Left kidney (tissue), 2 donors: ENCODE data around the gene RAB34. TPM values are rescaled to one million over a fixed set of nuclear protein-coding genes. Genes with fewer than 3 reads are reported as not detected.
"Not testable (repeated sequence)": the region's sequence is repeated elsewhere in the genome, so short reads cannot be mapped to it uniquely, and the experiment has no call there.

ENCODE experiments used
- DNase-seq: peaks from one replicate; pipeline ENCODE4 v3.0.0-alpha.2; 2013
- polyA plus RNA-seq: library from polyadenylated mRNA; unstranded; fragments of 120-200 nt; gene quantifications from one replicate; pipeline ENCODE4 v1.2.1, GENCODE V29; 2013; ENCODE audit not compliant: insufficient read length

Gene RAB34
- polyA plus RNA-seq, 1 donor = 181 TPM

DNA sequence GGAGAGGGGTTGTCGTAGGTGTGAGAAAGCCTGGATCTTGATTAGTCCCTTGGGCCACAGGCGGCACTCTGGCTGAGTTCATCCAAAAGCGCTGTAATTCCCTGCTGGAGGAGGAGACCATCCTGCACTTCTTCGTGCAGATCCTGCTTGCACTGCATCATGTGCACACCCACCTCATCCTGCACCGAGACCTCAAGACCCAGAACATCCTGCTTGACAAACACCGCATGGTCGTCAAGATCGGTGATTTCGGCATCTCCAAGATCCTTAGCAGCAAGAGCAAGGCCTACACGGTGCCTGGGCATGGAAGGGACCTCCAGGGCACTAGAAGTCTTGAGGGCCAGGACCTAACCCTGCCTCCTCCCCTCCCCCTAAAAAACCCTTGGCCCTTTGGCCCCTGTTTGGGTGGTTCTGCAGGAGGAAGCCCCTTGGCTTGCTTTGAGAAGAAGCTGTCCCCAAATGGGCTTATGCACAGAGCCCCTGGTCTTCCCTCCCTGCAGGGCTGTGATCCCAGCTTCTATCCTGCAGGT lies 17.1 kb upstream of the RAB34 start:
- DNase-seq = no peak

DNA sequence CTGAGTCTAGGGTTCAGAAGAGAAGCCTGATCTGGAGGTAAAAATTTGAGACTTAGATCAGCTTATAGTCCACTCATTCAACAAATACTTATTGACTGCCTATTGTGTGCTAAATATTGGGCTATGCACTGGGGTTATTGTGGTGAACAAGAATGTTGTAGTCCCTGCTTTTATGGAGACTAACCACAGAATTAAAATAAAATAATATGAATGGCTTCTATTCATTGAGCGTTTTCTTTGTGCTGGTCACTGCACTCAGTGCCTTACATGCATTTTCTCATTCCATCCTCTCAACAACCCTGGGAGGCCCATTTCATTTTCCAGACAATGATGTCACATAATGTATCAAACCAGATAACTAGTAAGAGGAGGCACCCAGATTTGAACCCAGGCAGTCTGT lies 15.7 kb upstream of the RAB34 start:
- DNase-seq = no peak

DNA sequence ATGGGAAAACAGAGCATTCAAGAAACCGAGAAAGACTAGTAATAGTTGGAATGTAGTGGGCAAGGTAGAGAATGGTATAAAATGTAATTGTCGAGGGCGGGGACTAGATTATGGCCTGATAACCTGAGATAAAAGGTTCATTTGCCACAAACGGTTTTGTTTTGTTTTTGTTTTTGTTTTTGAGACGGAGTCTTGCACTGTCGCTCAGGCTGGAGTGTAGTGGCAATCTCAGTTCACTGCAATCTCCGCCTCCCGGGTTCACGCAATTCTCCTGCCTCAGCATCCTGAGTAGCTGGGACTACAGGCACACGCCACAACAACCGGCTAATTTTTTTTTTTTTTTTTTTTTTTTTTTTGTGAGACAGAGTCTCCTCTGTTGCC lies 12.3 kb upstream of the RAB34 start:
- no peak for DNase-seq

DNA sequence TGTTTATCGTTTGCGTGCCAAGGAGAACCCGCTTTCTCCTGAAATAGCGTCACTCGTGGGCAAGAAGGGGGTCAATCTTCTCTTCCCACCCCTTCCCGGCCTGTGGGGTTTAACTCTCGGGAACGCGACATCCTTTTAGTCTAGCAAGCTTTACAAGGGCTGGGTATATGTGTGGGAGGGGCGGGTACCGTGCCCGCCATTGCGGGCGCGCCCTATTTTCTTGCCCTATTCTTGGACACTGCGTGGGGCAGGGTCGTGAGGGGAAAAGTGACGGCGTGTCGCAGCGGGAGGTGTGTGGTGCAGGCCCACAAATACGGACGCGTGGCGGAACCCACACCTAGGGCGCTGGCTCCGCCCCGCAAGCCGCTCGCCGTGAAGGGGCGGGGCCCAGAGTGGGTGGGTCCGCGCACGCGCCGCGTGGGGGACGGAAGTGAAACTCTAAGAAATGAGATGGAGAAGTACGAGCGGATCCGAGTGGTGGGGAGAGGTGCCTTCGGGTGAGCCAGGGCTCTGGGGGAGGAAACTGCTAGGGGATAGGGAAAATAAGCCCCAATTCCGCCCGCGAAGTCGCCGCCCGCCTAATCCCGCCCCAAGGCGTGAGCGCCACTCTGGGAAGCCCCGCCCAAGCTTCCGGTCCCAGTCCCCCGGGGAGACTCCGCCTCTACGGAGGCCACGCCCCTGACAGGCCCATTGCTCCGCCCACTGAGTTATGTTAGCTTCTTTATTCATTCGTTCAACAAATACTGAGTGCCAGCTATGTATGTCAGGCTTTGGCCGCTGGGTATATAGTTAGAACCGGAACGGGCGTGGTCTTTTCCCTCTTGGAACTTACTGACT lies 10.9 kb upstream of the RAB34 start, which contains the start of gene NEK8:
TSS of gene NEK8 (plus strand) at position 425 of the 837 bp plus-strand sequence. CDS start at position 451, 26 bp downstream.
- peak; percentile 94 for DNase-seq

DNA sequence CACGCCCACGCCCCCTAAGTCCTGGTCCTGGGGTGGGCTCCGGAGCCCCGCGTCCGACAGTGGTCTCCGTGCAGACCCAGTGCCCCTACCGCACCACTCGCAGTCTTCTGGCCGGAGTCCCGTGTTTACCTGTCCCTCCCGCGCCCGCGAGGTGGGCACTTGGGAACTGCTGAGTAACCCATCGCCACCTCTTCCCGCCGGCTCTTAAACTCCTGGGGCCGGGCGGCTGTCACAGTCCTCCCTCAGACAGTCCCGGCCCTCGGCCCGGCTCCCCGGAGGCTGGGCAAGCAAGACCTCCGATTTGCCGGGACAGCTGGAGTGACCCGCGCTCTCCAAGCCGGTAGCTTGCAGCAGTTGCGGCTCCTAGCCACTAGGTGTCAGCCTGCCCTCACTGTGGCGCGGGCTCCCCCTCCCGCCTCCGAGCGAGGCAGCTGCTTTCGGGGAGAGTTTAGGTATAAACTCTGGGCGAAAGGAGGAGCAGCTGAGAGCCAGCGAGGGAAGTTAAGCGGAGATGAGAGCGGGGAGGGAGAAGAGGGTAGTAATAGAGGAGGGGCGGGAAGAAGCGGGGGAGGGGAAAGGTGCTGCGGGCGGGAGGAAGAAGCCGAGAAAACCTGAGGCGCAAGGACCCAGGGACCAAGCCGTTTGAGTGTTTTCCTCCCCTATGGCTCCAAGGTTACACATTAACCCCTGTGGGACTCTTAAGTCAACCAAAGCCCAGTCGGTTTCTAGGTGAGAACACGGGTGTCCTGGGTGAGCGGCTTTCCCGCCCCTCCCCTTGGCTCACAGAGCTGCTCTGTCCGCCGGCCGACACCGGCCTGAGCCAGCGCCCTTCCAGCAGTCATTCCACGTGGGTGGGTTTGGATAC lies 9.2 kb upstream of the RAB34 start:
- peak; percentile 96 for DNase-seq

DNA sequence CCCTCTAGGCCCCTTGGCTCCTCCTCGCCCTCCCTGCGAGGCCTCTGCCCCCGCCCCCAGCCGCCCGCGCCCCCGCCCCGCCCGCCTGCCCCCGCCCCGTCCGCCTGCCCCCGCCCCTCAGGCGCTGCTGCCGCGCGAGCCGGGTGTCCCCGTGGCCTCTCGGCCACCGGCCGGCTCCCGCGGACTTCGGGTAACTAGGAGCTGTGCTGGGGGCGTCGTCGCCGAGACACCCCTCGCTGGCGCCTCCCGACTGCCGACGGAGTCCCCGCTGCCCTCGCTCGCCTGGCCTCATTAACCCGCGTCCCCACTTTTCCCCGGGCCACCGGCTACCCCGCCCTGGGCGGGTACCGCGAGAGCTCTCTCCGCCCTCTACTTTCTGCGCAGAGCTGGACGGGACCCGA lies 8.6 kb upstream of the RAB34 start, which contains the start of gene TLCD1:
TSS of gene TLCD1 (minus strand) at position 8 of the 401 bp plus-strand sequence. CDS start 136 bp downstream, outside the sequence.
- DNase-seq = peak; percentile 57

DNA sequence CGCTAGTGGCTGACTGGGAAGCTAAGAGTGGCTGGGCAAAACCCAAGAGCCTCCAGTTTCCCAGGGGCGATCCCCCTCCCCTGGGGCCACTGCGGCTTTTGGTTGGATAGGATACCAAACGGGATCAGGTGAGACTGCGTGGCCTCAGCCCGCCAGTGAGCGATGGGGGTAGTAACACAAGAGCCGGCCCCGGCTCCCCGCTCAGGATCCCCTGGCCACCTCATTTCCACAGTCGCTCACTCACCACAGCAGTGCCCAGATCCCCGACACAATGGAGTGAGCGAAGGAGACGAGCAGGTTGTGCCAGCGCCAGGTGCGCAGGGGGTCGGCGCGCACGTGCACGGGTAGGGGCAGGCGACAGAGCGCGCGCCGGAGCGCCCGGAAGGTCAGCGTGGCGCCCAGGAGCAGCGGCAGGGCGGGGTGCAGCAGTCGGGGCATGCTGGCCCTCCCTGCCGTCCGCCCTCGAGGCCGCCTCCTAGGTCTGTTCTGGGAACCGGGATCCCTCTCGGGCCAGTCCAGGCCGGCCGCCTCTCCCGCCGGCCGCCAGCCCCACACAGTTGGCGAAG lies 8.1 kb upstream of the RAB34 start:
- peak; percentile 54 for DNase-seq

DNA sequence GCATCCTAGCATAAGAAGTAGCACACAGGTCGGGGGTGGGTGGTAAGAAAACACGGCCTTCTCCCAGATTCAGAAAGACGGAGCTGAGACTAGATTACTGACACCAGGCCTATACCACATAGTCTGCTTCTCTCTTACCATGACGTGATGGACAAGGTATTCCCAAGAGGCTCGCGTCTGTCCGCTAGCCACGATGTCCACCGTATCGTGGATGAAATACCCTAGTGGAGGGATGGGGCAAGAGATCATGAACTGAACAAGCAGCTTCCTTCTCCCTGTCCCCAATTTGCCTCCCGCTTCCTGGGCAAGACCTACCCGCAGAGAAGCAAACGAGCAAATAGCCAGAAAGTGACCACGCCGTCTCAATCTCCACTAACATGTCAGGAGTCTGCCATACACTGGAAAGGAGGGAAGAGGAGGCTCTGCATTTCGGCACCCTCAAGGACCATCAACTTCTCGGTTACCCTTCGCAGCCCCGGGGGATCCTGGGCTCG lies 7.5 kb upstream of the RAB34 start:
- no peak for DNase-seq

DNA sequence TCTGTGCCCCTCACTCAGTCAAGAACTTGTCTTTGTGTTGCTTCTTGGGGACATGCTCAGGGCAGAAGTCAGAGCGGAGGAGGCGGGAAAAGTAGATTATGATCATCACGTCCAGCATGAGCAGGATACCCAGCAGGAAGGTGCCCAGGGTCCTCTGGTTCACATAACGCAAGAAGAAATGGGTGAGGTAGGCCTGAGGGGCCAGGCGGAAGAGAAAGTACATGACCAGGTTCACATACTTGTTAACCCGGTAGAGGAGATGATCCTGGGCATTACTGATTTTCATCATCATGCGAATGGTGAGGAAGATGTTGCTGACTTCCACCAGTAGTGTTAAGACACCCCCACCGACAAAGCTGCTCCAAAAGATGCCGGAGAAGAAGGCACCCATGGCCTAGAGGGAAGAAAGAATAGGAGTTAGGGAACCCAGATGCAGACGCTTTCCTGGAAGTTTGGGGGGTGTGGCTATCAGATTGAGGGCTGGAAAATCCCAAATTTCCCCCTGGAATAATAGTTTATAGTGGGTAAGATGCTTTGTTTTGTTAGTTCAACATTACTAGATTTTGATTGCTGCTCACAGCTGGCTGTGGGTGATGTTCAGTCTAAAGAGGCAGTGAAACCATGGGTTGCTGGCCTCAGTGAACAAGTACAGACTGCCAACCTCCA lies 7.0 kb upstream of the RAB34 start:
- no peak for DNase-seq

DNA sequence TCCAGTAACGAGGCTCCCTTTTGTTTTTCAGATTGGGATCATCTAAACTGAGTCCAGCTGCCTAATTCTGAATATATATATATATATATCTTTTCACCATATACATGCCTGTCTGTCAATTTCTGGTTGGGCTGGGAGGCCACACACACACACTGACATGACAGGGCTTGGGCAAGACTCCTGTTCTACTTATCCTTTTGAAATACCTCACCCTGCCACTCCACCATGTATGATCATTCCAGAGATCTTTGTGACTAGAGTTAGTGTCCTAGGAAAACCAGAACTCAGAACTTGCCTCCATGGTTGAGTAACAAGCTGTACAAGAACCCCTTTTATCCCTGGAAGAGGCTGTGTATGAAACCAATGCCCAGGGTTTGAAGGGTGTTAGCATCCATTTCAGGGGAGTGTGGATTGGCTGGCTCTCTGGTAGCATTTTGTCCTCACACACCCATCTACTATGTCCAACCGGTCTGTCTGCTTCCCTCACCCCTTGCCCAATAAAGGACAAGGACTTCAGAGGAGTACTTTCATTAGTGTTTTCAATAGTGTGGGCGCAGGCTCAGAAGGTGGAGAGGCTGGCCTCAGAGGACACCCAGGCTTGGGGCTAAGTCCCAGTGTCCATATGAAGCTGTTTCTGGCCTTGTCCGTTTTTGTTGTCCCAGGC lies 6.3 kb upstream of the RAB34 start:
- not testable (repeated sequence) for DNase-seq

DNA sequence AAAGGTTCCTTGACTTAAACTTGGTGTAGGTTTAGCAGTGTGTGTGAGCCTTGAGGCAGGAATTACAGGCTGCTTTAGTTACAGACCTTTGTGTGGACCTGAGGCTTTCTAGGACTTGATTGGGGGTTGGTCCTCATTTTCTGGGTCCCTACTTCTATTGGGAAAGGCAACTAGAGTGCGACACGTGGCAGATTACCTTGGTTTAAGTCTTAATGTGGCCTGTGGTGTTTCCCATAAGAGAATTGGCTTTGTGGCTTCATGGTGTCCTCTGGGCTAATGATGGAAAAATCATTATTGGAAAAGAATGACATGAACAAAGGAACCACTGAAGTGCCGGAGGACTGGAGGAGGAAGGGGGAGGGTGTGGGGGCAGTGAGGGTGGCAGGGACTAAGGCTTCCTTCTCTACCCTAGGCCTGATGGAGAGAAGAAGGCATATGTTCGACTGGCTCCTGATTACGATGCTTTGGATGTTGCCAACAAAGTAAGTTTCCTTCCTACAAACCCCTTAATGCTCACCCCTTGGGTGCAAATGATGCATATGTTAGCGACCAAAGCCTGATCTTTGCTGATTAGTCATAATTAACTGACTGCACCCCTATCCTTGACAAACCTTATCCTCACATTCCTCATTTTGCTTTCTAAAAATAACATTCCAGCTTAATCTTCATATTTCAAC lies 5.6 kb upstream of the RAB34 start:
- DNase-seq = no peak

DNA sequence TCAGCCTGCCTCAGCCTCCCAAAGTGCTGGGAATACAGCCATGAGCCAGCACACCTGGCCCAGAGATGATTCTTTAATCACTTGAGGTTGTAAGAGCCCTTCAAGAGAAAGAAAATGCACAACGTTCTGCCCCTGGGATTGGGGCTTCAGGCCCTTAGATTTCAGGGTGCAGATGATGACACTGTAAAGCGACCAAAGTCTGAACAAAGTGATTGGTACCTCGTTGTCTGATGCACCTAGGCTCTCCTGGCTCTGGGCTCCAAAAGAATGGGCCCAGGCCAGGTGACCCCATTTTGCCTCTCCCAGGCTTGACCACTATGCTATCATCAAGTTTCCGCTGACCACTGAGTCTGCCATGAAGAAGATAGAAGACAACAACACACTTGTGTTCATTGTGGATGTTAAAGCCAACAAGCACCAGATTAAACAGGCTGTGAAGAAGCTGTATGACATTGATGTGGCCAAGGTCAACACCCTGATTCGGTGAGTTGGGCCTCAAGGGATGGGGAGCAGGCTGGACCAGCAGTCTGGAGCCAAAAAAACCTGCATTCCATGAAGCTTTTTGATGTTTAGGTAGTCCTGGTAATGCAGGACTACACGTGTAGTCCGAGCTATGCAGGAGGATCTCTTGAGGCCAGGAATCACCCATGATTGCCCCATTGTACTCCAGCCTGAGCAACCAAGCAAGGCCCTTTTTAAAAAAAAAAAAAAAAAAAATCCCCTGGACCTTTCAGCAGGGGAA lies 4.9 kb upstream of the RAB34 start:
- no peak for DNase-seq

DNA sequence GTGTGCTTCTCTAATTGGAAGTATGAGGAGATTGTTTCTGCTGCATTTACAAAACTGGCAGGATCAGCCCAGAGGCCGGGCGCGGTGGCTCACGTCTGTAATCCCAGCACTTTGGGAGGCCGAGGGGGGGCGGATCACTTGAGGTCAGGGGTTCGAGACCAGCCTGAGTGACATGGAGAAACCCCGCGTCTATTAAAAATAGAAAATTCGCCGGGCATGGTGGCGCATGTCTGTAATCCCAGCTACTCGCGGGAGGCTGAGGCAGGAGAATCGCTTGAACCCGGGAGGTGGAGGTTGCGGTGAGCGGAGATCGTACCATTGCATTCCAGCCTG lies 3.3 kb upstream of the RAB34 start:
- DNase-seq = not testable (repeated sequence)

DNA sequence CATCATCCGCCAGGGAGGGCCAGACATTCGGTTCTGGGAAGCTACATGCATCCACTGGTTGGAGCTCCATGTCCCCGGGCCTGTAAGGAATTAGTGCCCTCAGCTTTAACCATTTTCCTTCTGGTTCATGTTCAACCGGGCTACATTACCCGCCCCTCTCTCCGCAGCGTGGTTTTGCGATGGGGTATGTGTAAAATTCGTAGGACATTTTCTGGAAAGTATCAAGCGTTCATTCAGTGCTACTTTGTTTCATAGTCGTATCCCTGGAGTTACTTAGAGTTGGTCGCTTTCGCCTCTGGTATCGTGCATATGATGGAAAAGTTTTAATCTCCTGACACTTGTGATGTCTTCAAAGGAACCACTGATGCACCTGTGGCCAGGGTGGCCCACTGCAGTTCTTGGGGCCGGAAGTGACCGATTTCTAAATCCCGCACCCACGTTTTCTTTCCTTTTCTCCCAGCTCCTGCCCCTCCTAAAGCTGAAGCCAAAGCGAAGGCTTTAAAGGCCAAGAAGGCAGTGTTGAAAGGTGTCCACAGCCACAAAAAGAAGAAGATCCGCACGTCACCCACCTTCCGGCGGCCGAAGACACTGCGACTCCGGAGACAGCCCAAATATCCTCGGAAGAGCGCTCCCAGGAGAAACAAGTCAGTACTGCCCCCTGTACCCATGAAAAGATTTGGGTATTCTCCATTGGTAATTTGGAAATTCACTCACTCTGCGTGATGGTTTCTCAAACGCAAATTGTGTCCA lies 2.8 kb upstream of the RAB34 start:
- DNase-seq = no peak

DNA sequence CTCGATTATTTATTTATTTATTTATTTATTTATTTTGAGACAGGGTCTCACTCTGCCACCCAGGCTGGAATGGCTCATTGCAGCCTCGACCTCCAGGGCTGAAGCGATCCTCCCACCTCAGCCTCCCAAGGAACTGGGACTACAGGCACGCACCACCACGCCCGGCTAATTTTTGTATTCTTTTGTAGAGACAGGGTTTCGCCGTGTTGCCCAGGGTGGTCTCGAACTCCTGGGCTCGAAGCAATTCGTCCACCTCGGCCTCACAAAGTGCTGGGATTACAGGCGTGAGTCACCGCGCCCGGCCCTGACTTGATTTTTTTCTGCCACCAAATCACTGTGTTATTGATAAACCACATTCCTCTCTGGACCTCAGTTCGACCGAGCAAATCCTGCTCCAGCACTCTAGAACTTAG lies 1.4 kb upstream of the RAB34 start:
- no peak for DNase-seq

DNA sequence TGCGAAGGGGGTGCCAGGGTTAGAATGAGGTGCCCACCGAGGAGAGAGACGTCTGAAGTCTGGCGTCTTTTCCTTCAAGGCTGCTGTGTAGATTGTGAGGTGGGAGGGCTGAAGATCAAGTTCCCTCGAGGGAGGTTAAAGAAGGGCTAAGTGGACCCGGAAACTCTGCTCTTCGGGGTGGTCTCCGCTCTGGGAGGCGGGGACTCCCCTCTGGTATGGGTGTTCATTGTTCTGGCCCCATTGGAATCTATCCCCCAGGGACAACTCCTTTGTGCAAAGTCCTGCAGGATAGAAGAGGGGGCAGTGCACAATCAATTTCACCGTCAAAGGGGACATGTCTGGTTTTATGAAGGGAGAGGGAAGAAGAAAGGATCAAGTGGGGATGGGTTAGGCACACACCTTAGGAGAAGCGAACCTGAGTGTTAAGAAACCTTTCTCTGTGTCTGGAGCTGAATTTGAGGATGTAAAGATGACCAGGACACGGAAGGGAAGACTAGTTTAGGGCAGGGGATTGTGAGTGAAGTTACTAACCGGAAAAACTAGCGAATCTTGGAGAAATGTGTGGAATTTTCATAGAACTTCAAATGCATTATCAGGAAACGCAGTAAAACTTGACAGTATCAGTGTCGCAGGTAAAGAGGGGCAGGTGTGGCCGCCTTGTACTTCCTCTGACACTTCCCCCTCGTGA lies 809 bp upstream of the RAB34 start:
- DNase-seq = peak; percentile 71

DNA sequence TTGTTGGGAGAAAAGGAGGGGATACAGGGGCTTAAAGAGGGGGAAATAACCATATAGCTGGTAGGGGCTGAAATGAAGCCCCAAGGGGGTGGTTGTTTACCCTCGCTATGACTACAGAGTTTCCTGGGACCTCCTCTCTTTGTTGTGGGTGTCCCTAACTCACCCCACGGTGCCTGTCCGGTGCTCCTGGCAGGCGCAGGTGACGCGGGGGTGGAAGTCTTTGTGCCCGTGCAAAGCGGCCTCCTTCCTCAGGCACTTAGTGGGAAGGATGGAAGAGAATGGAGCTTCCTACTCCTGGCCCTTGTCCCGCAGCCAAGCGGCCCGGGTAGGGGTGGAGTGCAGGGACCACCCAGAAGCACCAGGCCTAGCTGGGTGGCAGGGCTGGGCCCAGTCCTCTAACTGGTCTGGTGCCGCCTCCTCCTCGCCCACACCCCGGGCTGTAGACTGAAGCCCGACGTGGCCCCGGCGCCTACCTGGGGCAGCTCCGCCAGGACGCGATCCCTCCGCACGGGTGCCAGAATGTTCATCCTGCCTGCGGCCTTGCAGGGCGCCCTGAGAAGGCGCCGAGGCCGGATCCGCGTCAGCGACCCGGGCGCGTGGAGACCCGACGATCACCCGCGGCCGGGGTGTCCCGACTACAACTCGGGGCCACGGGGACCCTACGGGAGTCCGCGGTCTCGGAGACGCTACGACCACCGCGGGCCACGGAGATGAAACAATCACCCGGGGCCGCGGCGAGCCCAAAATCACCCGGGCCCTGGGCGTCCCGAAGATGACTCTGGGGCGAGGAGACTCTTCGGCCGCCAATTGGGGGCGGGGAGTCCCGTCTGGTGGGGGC lies 709 bp downstream of the RAB34 start:
- DNase-seq = peak; percentile 27
